Trophoblast cell (in vitro differentiated cells and primary cell): ENCODE results near the gene AMMECR1L.
"Not testable (repeated sequence)": the region's sequence is repeated elsewhere in the genome, so short reads cannot be mapped to it uniquely, and the experiment has no call there.

ENCODE experiments used
- DNase-seq, 2 donors: peaks; one replicate each; pipeline ENCODE4 v3.0.0-alpha.2; 2016
- H2AFZ ChIP-seq: 2 replicates; pipeline ENCODE4 v1.6.1; 2013; ENCODE audit warnings: low read length, moderate library complexity, mild to moderate bottlenecking; ENCODE audit not compliant: insufficient read depth, poor library complexity
- H2AK5ac ChIP-seq: 2 replicates; pipeline ENCODE4 v1.6.1; 2013; ENCODE audit warnings: mild to moderate bottlenecking, low read length
- H2BK120ac ChIP-seq: 2 replicates; pipeline ENCODE4 v1.6.1; 2013; ENCODE audit warnings: low read length, mild to moderate bottlenecking, moderate library complexity; ENCODE audit not compliant: insufficient read depth, poor library complexity
- H2BK12ac ChIP-seq: 2 replicates; pipeline ENCODE4 v1.6.1; 2013; ENCODE audit warnings: mild to moderate bottlenecking, low read length, moderate library complexity
- H2BK5ac ChIP-seq: 2 replicates; pipeline ENCODE4 v1.6.1; 2013; ENCODE audit warnings: low read length, low read depth, moderate library complexity, mild to moderate bottlenecking; ENCODE audit not compliant: poor library complexity
- H3K14ac ChIP-seq: 2 replicates; pipeline ENCODE4 v1.6.1; 2013; ENCODE audit warnings: mild to moderate bottlenecking, low read length
- H3K18ac ChIP-seq: 2 replicates; pipeline ENCODE4 v1.6.1; 2013; ENCODE audit warnings: mild to moderate bottlenecking, low read length
- H3K23ac ChIP-seq: 2 replicates; pipeline ENCODE4 v1.6.1; 2013; ENCODE audit warnings: low read length
- H3K27ac ChIP-seq: 2 replicates; pipeline ENCODE4 v1.5.1; 2013; ENCODE audit warnings: low read depth, mild to moderate bottlenecking, inconsistent platforms, low read length, moderate library complexity
- H3K27me3 ChIP-seq: 2 replicates; pipeline ENCODE4 v1.6.1; 2013; ENCODE audit warnings: inconsistent platforms, mild to moderate bottlenecking, low read length, moderate library complexity; ENCODE audit not compliant: insufficient read depth
- H3K36me3 ChIP-seq, 2 experiments: 1 replicate in 1 of 2; 2 replicates in 1 of 2; pipeline ENCODE4 v1.6.1; 2013; ENCODE audit warnings: low read length in 2 of 2, mild to moderate bottlenecking in 2 of 2, moderate library complexity in 1 of 2; ENCODE audit not compliant: insufficient read depth in 2 of 2, control insufficient read depth in 1 of 2
- H3K4ac ChIP-seq: 2 replicates; pipeline ENCODE4 v1.6.1; 2013; ENCODE audit warnings: low read depth, mild to moderate bottlenecking, low read length, moderate library complexity
- H3K4me1 ChIP-seq, 2 experiments: 1 replicate in 1 of 2; 2 replicates in 1 of 2; pipeline ENCODE4 v1.6.1; 2013; ENCODE audit warnings: low read length in 2 of 2, mild to moderate bottlenecking in 2 of 2, moderate library complexity in 1 of 2; ENCODE audit not compliant: insufficient read depth in 2 of 2, control insufficient read depth in 1 of 2
- H3K4me2 ChIP-seq: 2 replicates; pipeline ENCODE4 v1.6.1; 2013; ENCODE audit warnings: inconsistent platforms, mild to moderate bottlenecking, low read length, moderate library complexity
- H3K4me3 ChIP-seq: 2 replicates; pipeline ENCODE4 v1.5.1; 2013; ENCODE audit warnings: mild to moderate bottlenecking, low read depth, low read length, inconsistent platforms
- H3K79me1 ChIP-seq: one replicate; pipeline ENCODE4 v1.6.1; 2013; ENCODE audit warnings: low read length
- H3K79me2 ChIP-seq: 2 replicates; pipeline ENCODE4 v1.6.1; 2013; ENCODE audit warnings: low read length, mild to moderate bottlenecking; ENCODE audit not compliant: control insufficient read depth, insufficient read depth, poor library complexity
- H3K9ac ChIP-seq: 2 replicates; pipeline ENCODE4 v1.6.1; 2013; ENCODE audit warnings: mild to moderate bottlenecking, low read length
- H3K9me3 ChIP-seq: 2 replicates; pipeline ENCODE4 v1.6.1; 2013; ENCODE audit warnings: low read depth, mild to moderate bottlenecking, control low read depth, inconsistent platforms, low read length; ENCODE audit not compliant: insufficient read depth
- H4K12ac ChIP-seq: 2 replicates; pipeline ENCODE4 v1.6.1; 2013; ENCODE audit warnings: low read depth, mild to moderate bottlenecking, low read length, moderate library complexity
- H4K8ac ChIP-seq: 2 replicates; pipeline ENCODE4 v1.6.1; 2013; ENCODE audit warnings: low read depth, mild to moderate bottlenecking, low read length, moderate library complexity
- H4K91ac ChIP-seq: one replicate; pipeline ENCODE4 v1.6.1; 2013; ENCODE audit warnings: low read depth, mild to moderate bottlenecking, low read length, moderate library complexity
- WGBS: extraction: QIAGEN DNeasy Blood & Tissue Kit; methylation state at CpG from one replicate; pipeline ENCODE4 v1.1.7; 2013; ENCODE audit warnings: missing lambda C conversion rate; ENCODE audit not compliant: insufficient read length, insufficient coverage; ENCODE audit errors: extremely low coverage; 5-methylcytosine and 5-hydroxymethylcytosine counted together

Gene AMMECR1L

DNA sequence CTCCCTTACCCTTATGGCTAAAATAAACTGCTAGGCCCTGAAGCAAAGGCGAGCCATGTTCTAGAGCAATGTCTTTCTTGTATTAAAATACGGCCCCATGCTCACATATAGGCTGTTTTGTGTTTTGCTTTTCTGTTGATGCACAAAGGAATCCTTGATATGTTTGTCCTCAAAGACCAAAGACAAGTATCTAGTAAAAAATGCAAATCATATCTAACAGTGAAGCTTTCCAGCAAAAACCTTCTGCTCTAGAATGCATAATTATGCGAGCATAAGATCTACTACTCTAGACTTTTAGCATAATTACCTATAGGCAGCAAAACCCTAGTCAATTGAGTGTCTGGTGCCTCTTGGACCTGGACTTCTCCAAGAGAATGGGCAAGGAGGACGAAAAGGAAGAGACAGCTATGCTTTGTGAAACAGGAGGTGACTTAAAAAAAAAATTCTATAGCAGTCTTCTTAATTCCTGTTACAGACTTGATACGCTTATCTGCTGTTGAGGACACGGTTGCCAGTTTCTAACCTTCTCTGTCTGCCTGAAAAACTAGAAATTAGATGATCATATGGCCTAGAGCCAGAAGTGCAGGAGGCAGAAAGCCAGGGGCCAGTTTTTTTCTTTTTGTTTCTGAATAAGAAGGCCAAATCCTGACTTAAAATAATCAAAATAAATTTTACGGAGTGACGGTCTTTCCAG lies 1.5 kb upstream of the AMMECR1L start:
- Histone ChIP-seq H3K4ac (no peak overlapping the region), H3K4me1 (peaks cover 7 to 8% of the 10 kb centered on the region in 2 experiments), H3K27me3 (no peaks in the 10 kb centered on the region), H4K12ac (no peak overlapping the region), H3K79me2 (peaks cover 8% of the 10 kb centered on the region), H3K23ac (no peak overlapping the region), H2AFZ (no peak overlapping the region), H3K9ac (no peak overlapping the region), H4K91ac (no peak overlapping the region), H2BK120ac (no peak overlapping the region), H3K36me3 (peaks cover 4 to 7% of the 10 kb centered on the region in 2 experiments), H3K4me2 (peak overlapping the region; percentile 59), H3K79me1 (peaks cover 11% of the 10 kb centered on the region), H2BK5ac (no peak overlapping the region), H2BK12ac (no peak overlapping the region), H3K9me3 (no peaks in the 10 kb centered on the region), H4K8ac (no peak overlapping the region), H2AK5ac (no peak overlapping the region), H3K18ac (no peak overlapping the region), H3K27ac (no peak overlapping the region), H3K14ac (no peak overlapping the region), H3K4me3 (no peak overlapping the region)
- no CpG with 5 or more reads among the region's 8 CpGs for WGBS
- peak in 1 of 2 donors; percentile 18 for DNase-seq

DNA sequence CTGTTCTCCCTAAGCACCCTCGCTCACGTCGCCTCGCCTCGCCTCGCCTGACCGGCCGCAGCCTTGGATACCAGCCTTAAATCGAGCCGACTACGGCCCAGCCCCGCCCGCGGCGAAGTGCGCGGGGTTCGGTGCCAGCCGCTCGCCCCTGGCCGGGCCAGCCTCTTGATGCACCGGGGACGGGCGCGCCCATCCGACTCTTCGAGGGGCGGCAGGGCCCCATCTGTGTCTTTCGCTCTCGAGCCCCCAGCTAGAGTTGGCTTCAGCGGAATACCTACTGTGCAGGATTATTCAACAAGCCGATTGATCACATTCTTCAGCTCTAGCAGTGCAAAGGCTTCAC lies 808 bp upstream of the AMMECR1L start:
- Histone ChIP-seq H3K79me1 (peaks cover 11% of the 10 kb centered on the region), H2AFZ (peak overlapping the region; percentile 52), H4K12ac (peak overlapping the region; percentile 16), H3K27ac (peak overlapping the region; percentile 90), H3K9ac (peak overlapping the region; percentile 65), H3K4me2 (peak overlapping the region; percentile 52), H3K4me3 (peak overlapping the region; percentile 81), H3K14ac (peak overlapping the region; percentile 98), H4K91ac (peak overlapping the region; percentile 75), H4K8ac (peak overlapping the region; percentile 87), H3K4ac (peak overlapping the region; percentile 76), H2BK5ac (peak overlapping the region; percentile 86)
- H2AK5ac ChIP-seq, H3K36me3 ChIP-seq, H3K9me3 ChIP-seq, H3K18ac ChIP-seq, DNase-seq, H2BK120ac ChIP-seq, H3K4me1 ChIP-seq, H3K23ac ChIP-seq, H3K79me2 ChIP-seq, H2BK12ac ChIP-seq, H3K27me3 ChIP-seq: not testable (repeated sequence)
- no CpG with 5 or more reads among the region's 32 CpGs for WGBS

- H3K9me3 ChIP-seq, H2BK12ac ChIP-seq, H3K27me3 ChIP-seq, H3K23ac ChIP-seq, H3K79me2 ChIP-seq, H2BK120ac ChIP-seq, H3K4me1 ChIP-seq: not testable (repeated sequence)
- H2AFZ ChIP-seq: peak overlapping the region; percentile 17
- peak overlapping the region; percentile 18 for H4K12ac ChIP-seq
- no CpG with 5 or more reads among the region's 61 CpGs for WGBS
- DNase-seq: peak in 1 of 2 donors; percentile 29
- peak overlapping the region; percentile 35 for H4K8ac ChIP-seq
- H2AK5ac ChIP-seq: peak overlapping the region; percentile 4
- H3K9ac ChIP-seq: peak overlapping the region; percentile 34
- H2BK5ac ChIP-seq: peak overlapping the region; percentile 59
- peaks cover 11% of the 10 kb centered on the region for H3K79me1 ChIP-seq
- H3K4ac ChIP-seq: peak overlapping the region; percentile 87
- peak overlapping the region; percentile 32 for H3K27ac ChIP-seq
- H3K4me3 ChIP-seq: peak overlapping the region; percentile 77
- H4K91ac ChIP-seq: peak overlapping the region; percentile 52
- H3K4me2 ChIP-seq: peak overlapping the region; percentile 59
- peak overlapping the region; percentile 35 for H3K18ac ChIP-seq
- peak overlapping the region; percentile 57 for H3K14ac ChIP-seq
- peaks cover 9 to 18% of the 10 kb centered on the region in 2 experiments for H3K36me3 ChIP-seq
Measured at GRCh38 chr2:127884861-127885740, 655 bp downstream of the AMMECR1L start.

DNA sequence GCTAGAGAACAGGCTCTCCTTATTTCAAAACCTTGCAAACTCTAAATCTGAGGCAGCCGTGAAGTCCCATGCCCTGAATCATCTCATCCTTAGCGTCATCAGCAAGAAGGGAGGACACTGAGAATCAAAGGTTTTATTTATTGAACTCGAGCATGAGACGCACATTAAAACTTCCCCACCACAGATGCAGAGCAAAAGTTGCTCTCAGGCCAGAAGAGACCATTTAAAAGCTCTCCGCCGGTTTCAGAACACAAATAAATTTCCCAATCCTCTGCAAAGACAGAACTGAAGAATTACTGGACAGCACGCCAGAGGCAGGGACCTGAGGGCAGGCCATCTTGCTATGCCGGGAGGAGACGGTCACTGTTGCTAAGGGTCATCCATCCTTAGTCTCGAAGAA lies 1.3 kb downstream of the AMMECR1L start:
- H4K8ac ChIP-seq: no peak overlapping the region
- H2BK12ac ChIP-seq: no peak overlapping the region
- peaks cover 8% of the 10 kb centered on the region for H3K79me2 ChIP-seq
- no peak overlapping the region for H2AFZ ChIP-seq
- WGBS: no CpG with 5 or more reads among the region's 10 CpGs
- no peak overlapping the region for H2BK120ac ChIP-seq
- no peak overlapping the region for H3K23ac ChIP-seq
- H3K27me3 ChIP-seq: no peaks in the 10 kb centered on the region
- no peak overlapping the region for H3K9ac ChIP-seq
- H3K18ac ChIP-seq: no peak overlapping the region
- H3K4me1 ChIP-seq: peaks cover 7 to 8% of the 10 kb centered on the region in 2 experiments
- H2AK5ac ChIP-seq: no peak overlapping the region
- peak overlapping the region; percentile 59 for H3K4me2 ChIP-seq
- peaks cover 11% of the 10 kb centered on the region for H3K79me1 ChIP-seq
- no peaks in the 10 kb centered on the region for H3K9me3 ChIP-seq
- H2BK5ac ChIP-seq: no peak overlapping the region
- H4K12ac ChIP-seq: no peak overlapping the region
- H3K36me3 ChIP-seq: peaks cover 11 to 18% of the 10 kb centered on the region in 2 experiments
- DNase-seq: no peak
- no peak overlapping the region for H3K27ac ChIP-seq
- no peak overlapping the region for H4K91ac ChIP-seq
- no peak overlapping the region for H3K14ac ChIP-seq
- H3K4ac ChIP-seq: peak overlapping the region; percentile 87
- no peak overlapping the region for H3K4me3 ChIP-seq
